OCI-M1 (cell line): ENCODE data around the gene KCNC1.

Experiments
- DNase-seq: peaks from one replicate; lab custom pipeline; 2025; lab: John Stamatoyannopoulos, UW

Gene KCNC1

GRCh38 chr11:17827006-17827405 is 92.4 kb downstream of the KCNC1 start:
- peak; percentile 9 for DNase-seq

- DNase-seq: no peak
Measured at GRCh38 chr11:17828311-17828751, 93.8 kb downstream of the KCNC1 start.

GRCh38 chr11:17831228-17831627 is 96.6 kb downstream of the KCNC1 start:
- DNase-seq: no peak

- peak; percentile 82 for DNase-seq
Measured at GRCh38 chr11:17831883-17832282, 97.3 kb downstream of the KCNC1 start.
